PFSK-1 (cell line): ENCODE results near the gene FZD8.

Source experiments
- FOXP2 ChIP-seq: optimal IDR thresholded peaks from 2 replicates; pipeline ENCODE3; 2011; ENCODE audit warnings: borderline replicate concordance, control low read depth, inconsistent platforms; ENCODE audit not compliant: insufficient read depth; ENCODE audit errors: extremely low read length, extremely low read depth
- POLR2AphosphoS5 ChIP-seq: IDR thresholded peaks from 2 replicates; pipeline ENCODE4 v1.6.1; 2012; ENCODE audit warnings: low read depth, mild to moderate bottlenecking, control low read depth, low read length, moderate library complexity
- REST ChIP-seq, 2 experiments: IDR thresholded peaks; 2 replicates each; pipeline versions ENCODE4 v1.6.1 to v1.8.0; 2011 to 2012; ENCODE audit warnings: low read depth in 2 of 2, low read length in 2 of 2, control low read depth in 1 of 2, inconsistent platforms in 1 of 2, mild to moderate bottlenecking in 1 of 2, moderate library complexity in 1 of 2; ENCODE audit not compliant: insufficient read depth in 1 of 2
- SIN3A ChIP-seq: IDR thresholded peaks from 2 replicates; pipeline ENCODE4 v1.6.1; 2012; ENCODE audit warnings: mild to moderate bottlenecking, low read length, moderate library complexity, borderline replicate concordance; ENCODE audit not compliant: insufficient read depth
- TAF1 ChIP-seq: IDR thresholded peaks from 2 replicates; pipeline ENCODE4 v1.6.1; 2012; ENCODE audit warnings: low read length, control low read depth, borderline replicate concordance; ENCODE audit not compliant: insufficient read depth

FZD8 gene

GRCh38 chr10:35650894-35651293 lies 8.8 kb upstream of the FZD8 start:
- no peak for TF ChIP-seq FOXP2
- no peak for TF ChIP-seq TAF1
- no peak for TF ChIP-seq SIN3A
- no peak for TF ChIP-seq REST (IDR thresholded peaks at IDR 0.05; ENCODE audit: insufficient read depth in 1 of 2, low read depth in 2 of 2, low read length in 2 of 2)
- no peak for TF ChIP-seq POLR2AphosphoS5

GRCh38 chr10:35644050-35644950 lies 2.2 kb upstream of the FZD8 start:
- TF ChIP-seq FOXP2 (no peak), SIN3A (no peak), REST (IDR thresholded peaks at IDR 0.05; ENCODE audit: insufficient read depth in 1 of 2, low read depth in 2 of 2, low read length in 2 of 2) (no peak), TAF1 (no peak)

- no peak for TF ChIP-seq REST (IDR thresholded peaks at IDR 0.05; ENCODE audit: insufficient read depth in 1 of 2, low read depth in 2 of 2, low read length in 2 of 2)
- TF ChIP-seq FOXP2 = no peak
- no peak for TF ChIP-seq TAF1
- no peak for TF ChIP-seq POLR2AphosphoS5
- no peak for TF ChIP-seq SIN3A
Measured at GRCh38 chr10:35643151-35644049, 1.3 kb upstream of the FZD8 start.

GRCh38 chr10:35642793-35643114 lies 658 bp upstream of the FZD8 start:
- TF ChIP-seq FOXP2 (no peak), TAF1 (no peak), POLR2AphosphoS5 (no peak), REST (IDR thresholded peaks at IDR 0.05; ENCODE audit: insufficient read depth in 1 of 2, low read depth in 2 of 2, low read length in 2 of 2) (no peak), SIN3A (no peak)
